HG03442 (cell line): ENCODE data around the gene SEMA3D.

Source experiments
- ATAC-seq: cut with Tn5 transposase; IDR thresholded peaks from one replicate; pipeline ENCODE4 v1.9.1; 2021; ENCODE audit warnings: mild to moderate bottlenecking, moderate library complexity; ENCODE audit not compliant: unreplicated experiment

The SEMA3D gene

GRCh38 chr7:85186521-85187241, at the start of gene SEMA3D:
Gene SEMA3D (minus strand): TSS chr7:85187056. CDS start chr7:85121891, 65,165 bp downstream.
- ATAC-seq: peak; percentile 87

GRCh38 chr7:85234730-85235129, 47.9 kb upstream of the SEMA3D start:
- no peak for ATAC-seq

- no peak for ATAC-seq
These were observed 45.2 kb upstream of the SEMA3D start for GRCh38 chr7:85232068-85232467.

- ATAC-seq: no peak
These were observed 43.8 kb upstream of the SEMA3D start for GRCh38 chr7:85230623-85231022.

- ATAC-seq: no peak
These were observed 42.7 kb upstream of the SEMA3D start for GRCh38 chr7:85229544-85229943.

- no peak for ATAC-seq
These were observed 39.7 kb upstream of the SEMA3D start for GRCh38 chr7:85226361-85227085.

- no peak for ATAC-seq
These were observed 37.3 kb upstream of the SEMA3D start for GRCh38 chr7:85224171-85224570.

GRCh38 chr7:85222522-85222921, 35.7 kb upstream of the SEMA3D start:
- no peak for ATAC-seq

DNA sequence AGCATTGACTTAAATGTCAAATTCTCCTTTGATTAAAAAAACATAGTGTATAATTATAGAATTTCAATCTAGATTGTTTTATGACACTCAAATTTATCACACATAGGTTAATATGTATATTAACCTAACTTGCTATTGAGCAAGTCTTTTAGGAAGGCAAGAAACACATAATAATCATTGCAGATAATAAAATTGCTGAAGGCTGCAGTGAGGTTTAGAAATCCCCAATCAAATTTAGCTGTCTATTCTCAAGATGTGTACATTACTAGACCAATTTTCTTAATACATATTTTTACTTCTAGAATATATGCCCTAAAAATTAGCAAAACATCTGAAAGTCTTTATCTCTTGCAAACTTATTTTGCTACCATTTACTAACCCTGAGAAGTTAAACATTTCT, 34.9 kb upstream of the SEMA3D start:
- ATAC-seq: no peak

DNA sequence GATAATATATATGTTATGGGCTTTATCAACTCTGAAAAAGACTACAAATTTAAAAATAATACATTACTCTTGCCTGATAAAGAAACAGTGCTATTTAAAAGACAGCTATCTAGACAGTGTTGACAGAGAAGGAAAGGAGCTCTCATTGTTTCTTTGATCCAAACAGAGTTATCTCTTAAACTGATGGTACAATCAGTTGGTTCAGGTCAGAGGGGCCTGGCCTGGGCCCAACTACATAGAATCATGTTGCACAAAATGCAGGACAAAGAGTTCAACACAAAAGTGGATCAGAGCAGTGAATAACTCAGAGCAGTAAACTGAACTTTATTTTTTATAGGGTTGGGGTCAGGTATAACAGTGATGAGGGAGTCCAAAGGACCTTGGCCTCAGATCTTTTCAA, 33.8 kb upstream of the SEMA3D start:
- ATAC-seq: no peak

GRCh38 chr7:85220023-85220422, 33.2 kb upstream of the SEMA3D start:
- no peak for ATAC-seq

DNA sequence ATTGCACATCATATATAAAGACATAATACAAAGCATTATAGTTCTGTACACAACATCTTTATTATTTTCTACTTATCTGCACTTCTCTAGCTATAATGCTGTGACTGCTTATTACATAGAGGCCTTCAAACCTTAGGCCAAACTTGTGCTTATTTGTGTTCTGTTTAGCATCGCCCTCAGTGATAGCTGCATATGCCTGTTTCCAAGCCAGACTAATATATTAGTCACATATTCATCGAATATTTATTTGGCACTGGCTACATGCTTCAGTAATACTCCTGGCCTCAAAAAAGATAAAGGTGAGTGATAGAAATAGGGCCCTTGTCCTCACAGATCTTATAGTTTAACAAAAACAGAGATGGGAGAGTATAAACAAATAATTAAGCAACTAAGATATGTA, 30.2 kb upstream of the SEMA3D start:
- ATAC-seq: no peak

GRCh38 chr7:85215098-85215497, 28.2 kb upstream of the SEMA3D start:
- ATAC-seq: peak; percentile 91

DNA sequence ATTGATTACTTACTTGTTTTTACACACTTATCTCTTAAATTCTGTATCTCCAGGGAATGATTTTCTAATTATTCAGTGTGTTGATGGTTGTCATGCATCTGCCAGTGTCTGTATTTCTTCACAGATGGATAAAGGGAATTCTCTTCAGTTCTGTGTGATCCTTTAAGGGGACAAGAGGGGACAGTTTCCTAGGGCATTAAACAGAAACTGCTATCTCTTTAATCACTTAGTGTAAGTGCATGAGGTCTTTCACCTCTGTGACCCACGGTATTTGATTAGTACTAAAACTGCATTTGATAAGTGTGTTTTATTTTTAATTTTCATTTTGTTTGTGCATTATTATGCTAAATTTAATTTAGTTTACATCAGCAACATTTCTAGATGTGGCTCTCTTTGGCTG, 26.6 kb upstream of the SEMA3D start:
- no peak for ATAC-seq

GRCh38 chr7:85205754-85206153, 18.9 kb upstream of the SEMA3D start:
- ATAC-seq: no peak

GRCh38 chr7:85204496-85204895, 17.6 kb upstream of the SEMA3D start:
- ATAC-seq: no peak

DNA sequence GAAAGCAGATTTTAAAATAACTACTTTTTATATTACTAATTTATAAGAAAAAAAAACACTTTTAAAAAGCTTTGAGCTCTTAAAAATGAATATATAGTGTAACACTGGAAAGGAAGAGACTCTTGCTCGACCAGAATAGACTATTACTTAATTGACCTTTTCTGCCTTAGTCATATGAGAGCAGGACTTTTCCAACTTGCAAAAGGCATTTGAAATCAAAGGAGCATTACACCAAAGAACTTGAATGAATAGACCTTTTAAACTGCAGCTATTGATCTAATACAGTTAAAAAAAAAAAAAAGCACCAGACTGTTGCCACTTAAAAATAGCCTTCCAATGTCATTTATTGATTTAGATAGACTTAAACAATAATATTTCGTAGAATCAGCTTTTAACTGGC, 17.2 kb upstream of the SEMA3D start:
- ATAC-seq: no peak

GRCh38 chr7:85201209-85201608, 14.4 kb upstream of the SEMA3D start:
- no peak for ATAC-seq

DNA sequence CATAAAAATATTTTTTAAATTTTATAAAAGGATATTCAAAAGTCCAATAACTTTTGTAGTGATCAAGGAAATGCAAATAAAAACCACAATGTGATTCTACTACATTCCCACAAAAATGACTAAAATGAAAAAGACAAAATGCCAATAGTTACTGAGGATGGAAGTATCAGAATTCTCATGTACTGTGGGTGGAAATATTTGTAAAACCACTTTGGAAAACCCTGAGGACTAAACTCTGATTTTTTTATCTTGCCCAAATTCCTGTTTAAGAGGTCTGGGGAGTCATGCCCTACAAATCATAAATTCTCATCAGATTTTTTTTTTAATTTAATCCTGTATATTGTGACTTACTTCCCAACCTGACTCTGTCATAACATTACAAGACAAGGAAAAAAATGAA, 9.8 kb upstream of the SEMA3D start:
- no peak for ATAC-seq

GRCh38 chr7:85191383-85191782, 4.5 kb upstream of the SEMA3D start:
- ATAC-seq: no peak

DNA sequence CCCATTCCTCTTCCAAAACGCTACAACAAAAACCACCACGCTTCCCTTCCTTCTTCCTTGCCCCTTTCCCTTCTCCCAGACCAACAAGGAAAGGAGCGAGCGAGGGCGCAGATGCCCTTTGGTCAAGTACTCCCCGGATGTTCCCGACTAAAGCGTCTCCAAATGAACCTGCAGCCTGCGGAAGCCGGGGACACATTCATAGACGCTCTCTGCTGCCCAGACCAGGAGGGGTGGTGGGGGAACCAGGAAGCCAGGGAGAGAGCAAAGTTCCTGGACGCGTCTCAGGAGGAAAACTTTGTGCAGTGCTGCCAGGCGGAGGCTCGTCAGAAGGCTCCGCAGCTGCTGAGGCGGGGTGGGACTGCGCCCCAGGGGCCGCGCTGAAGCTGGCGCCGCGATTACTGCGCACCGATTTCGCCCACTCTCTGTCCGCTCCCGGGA, 754 bp downstream of the SEMA3D start:
- ATAC-seq: peak; percentile 12

DNA sequence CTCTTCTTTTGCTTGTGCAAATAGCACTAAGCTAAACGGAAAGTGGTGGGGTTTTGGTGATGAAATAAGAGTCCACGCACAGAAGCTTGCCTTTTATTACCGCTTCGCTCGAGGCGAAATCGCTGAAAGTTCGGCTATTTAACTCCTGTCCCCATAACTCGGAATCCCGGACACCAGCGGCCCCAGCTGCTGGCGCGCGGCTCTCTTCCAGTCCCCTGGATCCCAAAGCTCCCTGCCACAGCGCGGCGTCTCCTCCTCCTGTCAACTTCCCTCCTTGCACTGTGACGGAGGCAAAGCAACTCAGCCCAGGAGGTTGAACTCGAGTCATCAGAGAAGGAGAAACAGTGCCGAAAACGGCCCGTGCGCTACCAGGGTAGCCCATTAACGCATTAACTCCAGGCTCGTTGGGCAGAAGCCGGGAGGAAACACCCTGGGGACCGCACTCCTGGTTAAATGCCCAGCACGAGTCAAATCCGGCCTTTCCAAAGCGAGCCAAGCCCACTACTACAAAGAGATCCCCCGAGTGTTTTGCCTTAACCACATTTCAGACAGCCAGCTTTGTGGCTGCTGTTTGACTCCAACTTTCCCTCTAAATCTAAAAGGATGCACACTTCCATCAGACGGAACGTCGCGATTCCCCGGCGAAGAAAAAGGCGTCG, 1.3 kb downstream of the SEMA3D start:
- no peak for ATAC-seq
